ENCODE measurements around the gene EGR4. TPM values are rescaled to one million over a fixed set of nuclear protein-coding genes. Genes with fewer than 3 reads are reported as not detected.

Gene EGR4
- polyA plus RNA-seq, 3 donors, result not detected

DNA sequence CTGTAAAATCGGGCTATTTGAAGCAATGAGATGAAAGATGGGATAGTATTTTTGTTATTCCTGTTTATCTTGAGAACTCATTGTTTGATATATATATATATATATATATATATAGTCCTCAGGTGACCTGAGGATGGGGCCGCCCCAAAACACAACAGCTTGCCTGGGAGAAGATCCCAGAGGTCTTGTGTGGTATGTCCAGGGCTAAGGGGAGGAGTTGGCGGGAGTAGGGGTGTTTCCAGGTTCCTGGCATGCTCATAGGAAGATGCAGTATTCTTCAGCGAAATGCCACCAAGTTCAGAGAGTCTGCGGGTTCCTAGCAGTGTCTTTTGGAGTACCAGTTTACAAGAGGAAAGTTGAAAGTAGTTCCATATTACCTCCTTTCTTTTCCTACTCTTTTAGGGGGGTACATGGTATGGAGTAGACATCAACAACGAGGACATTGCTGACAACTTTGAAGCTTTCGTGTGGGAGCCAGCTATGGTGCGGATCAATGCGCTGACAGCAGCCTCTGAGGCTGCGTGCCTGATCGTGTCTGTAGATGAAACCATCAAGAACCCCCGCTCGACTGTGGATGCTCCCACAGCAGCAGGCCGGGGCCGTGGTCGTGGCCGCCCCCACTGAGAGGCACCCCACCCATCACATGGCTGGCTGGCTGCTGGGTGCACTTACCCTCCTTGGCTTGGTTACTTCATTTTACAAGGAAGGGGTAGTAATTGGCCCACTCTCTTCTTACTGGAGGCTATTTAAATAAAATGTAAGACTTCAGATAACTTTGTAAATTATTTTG is 40.9 kb downstream of the EGR4 start:
- no peak for DNase-seq (ENCODE audit: low read depth in 3 of 3, low spot score in 2 of 3)

DNA sequence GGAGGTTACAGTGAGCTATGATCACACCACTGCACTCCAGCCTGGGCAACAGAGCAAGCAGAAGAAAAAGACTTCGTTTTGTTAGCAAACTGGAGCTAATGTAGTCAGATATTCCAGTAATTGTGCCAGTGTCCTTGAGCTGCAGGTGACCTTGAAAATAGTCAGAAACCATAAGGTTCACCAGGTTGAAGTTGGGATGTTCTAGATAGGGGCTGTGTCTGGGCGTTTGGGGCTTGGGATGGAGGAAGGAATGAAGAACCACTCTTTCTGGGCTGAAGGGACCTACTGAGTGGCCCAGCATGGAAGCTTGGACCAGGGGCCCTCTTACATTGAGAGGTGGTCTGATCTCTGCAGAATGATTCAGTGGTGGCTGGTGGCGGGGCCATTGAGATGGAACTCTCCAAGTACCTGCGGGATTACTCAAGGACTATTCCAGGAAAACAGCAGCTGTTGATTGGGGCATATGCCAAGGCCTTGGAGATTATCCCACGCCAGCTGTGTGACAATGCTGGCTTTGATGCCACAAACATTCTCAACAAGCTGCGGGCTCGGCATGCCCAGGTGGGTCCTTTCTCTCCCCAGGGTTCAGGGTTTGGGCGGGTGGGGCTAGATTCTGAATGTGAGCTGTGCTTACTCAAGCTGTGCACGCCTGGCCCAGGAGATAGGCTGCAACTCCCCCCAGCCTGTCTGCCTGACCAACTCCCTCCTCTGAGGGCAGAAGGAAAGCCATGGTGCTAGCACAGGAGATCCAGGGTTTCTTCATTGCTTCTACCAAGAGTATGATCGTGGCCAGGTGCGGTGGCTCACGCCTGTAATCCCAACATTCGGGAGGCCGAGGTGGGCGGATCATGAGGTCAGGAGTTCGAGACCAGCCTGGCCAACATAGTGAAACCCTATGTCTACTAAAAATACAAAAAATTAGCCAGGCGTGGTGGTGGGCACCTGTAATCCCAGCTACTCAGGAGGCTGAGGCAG is 42.2 kb downstream of the EGR4 start:
- no peak for DNase-seq (ENCODE audit: low read depth in 3 of 3, low spot score in 2 of 3)

- DNase-seq (ENCODE audit: low read depth in 3 of 3, low spot score in 2 of 3), result no peak
Measured at GRCh38 chr2:73249636-73250035, 43.7 kb downstream of the EGR4 start.

- DNase-seq (ENCODE audit: low read depth in 3 of 3, low spot score in 2 of 3), result no peak
Measured at GRCh38 chr2:73246850-73247249, 46.5 kb downstream of the EGR4 start.

DNA sequence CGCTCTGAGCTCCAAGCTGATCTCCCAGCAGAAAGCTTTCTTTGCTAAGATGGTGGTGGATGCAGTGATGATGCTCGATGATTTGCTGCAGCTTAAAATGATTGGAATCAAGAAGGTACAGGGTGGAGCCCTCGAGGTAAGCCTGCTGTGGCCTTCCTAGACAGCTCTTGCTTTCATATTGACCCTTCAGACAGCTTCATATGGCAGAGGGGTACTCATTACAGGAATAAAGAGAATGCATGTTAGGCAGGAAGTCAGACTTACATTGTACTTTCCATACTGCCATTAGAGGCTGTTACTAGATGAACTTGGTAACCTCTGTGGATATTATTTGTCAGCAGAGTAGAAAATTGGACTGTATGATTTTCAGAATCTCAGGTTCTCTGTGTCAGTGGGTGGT is 48.8 kb downstream of the EGR4 start:
- DNase-seq (ENCODE audit: low read depth in 3 of 3, low spot score in 2 of 3), result no peak

DNA sequence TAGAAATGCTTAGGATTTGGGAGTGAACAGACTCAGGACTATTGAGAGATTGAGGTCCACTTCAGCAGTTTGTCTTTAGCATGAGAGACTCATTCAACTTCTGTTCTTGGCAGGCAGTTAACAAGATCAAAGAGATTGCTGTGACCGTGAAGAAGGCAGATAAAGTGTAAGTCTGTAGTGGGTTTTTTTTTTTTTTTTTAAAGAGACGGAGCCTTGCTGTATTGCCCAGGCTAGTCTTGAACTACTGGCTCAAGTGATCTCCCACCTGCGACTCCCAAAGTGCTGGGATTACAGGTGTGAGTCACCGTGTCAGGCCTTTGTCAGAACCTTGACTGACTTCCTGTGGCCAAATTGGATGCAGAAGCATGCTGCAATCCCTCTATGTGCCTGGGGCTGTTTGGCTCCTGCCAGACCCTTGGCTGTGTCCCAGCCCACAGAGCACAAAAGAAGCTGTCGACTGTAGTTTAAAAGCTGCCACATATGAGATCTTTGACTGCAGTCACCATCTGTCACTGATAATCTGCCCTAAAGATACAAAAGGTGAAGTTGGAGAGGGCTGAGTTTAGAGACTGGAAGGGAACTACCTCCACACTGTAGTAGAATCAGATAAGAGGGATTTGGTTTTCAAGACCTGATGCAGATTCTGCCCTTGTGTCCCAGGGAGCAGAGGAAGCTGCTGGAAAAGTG is 49.3 kb downstream of the EGR4 start:
- no peak for DNase-seq (ENCODE audit: low read depth in 3 of 3, low spot score in 2 of 3)

Other genes starting within 250 kb of the EGR4 start
- gene SFXN5, start 221.8 kb downstream of the EGR4 start, polyA plus RNA-seq (ENCODE audit: insufficient read length in 3 of 3), result 10 to 100 TPM; 23.2 to 25.7 (median 23.9) TPM
- 10 to 100 TPM; 39.9 to 45.0 (median 40.3) TPM for gene RAB11FIP5, start 180.6 kb downstream of the EGR4 start, polyA plus RNA-seq (ENCODE audit: insufficient read length in 3 of 3)
- gene NOTO, start 91.0 kb downstream of the EGR4 start, polyA plus RNA-seq (ENCODE audit: insufficient read length in 3 of 3), result under 1 TPM in 1 of 3 donors, not detected in 2; 0.04 TPM
- gene SMYD5, start 79.3 kb downstream of the EGR4 start, polyA plus RNA-seq (ENCODE audit: insufficient read length in 3 of 3), result 10 to 100 TPM; 31.4 to 37.4 (median 32.7) TPM
- gene PRADC1, start 60.3 kb downstream of the EGR4 start, polyA plus RNA-seq (ENCODE audit: insufficient read length in 3 of 3), result 10 to 100 TPM; 11.6 to 14.6 (median 14.1) TPM
- 100 to 1,000 TPM; 283 to 292 (median 283) TPM for gene CCT7, start 59.2 kb downstream of the EGR4 start, polyA plus RNA-seq (ENCODE audit: insufficient read length in 3 of 3)
- 1 to 10 TPM; 1.6 to 1.9 (median 1.6) TPM for gene FBXO41, start 9.1 kb downstream of the EGR4 start, polyA plus RNA-seq (ENCODE audit: insufficient read length in 3 of 3)
- gene ALMS1, start 92.3 kb upstream of the EGR4 start, polyA plus RNA-seq (ENCODE audit: insufficient read length in 3 of 3), result 10 to 100 TPM; 32.9 to 41.1 (median 38.6) TPM

Measured in right renal cortex interstitium (tissue), 3 donors.